A673 (cell line): ENCODE results near the gene GPBP1L1. TPM values are rescaled to one million over a fixed set of nuclear protein-coding genes. Genes with fewer than 3 reads are reported as not detected.

Experiments
- BruUV-seq: library from RNA; stranded (reverse); fragments of 400-500 nt; replicated peaks from 2 replicates; lab custom pipeline; 2021; lab: Mats Ljungman, UMichigan
- CTCF ChIA-PET: fragments of 300-600 bp; sonication (Branson Sonifier 250); formaldehyde crosslinking; loops from one replicate; lab custom pipeline; 2022; ENCODE audit warnings: antibody characterized with exemption; lab: Charles Lee
- POLR2A ChIA-PET: fragments of 300-600 bp; sonication (Branson Sonifier 250); formaldehyde crosslinking; loops from one replicate; lab custom pipeline; 2022; ENCODE audit warnings: antibody characterized with exemption; ENCODE audit not compliant: low non-redundant PET; lab: Charles Lee
- DNase-seq: peaks from one replicate; pipeline ENCODE4 v3.0.0-alpha.2; 2015; ENCODE audit warnings: low spot score
- H3K27ac ChIP-seq: fragments of 200-600 bp; sonication (generic); 2 replicates; pipeline ENCODE4 v1.5.1; 2016; ENCODE audit warnings: mixed run types, low read depth, mild to moderate bottlenecking, mixed read lengths, antibody characterized with exemption, low read length; ENCODE audit not compliant: poor library complexity, severe bottlenecking
- H3K27me3 ChIP-seq: fragments of 200-600 bp; sonication (generic); replicated peaks from 2 replicates; pipeline ENCODE4 v1.6.1; 2017; ENCODE audit warnings: mixed run types, low read depth, mild to moderate bottlenecking, mixed read lengths, antibody characterized with exemption, low read length; ENCODE audit not compliant: insufficient read depth, poor library complexity
- H3K36me3 ChIP-seq: fragments of 200-600 bp; sonication (generic); 2 replicates; pipeline ENCODE4 v1.6.1; 2016; ENCODE audit warnings: mixed run types, mild to moderate bottlenecking, mixed read lengths, antibody characterized with exemption, low read length; ENCODE audit not compliant: insufficient read depth, poor library complexity, severe bottlenecking
- H3K4me1 ChIP-seq: fragments of 200-600 bp; sonication (generic); 2 replicates; pipeline ENCODE4 v1.6.1; 2017; ENCODE audit warnings: mixed run types, mild to moderate bottlenecking, mixed read lengths, antibody characterized with exemption, low read length; ENCODE audit not compliant: insufficient read depth, poor library complexity, severe bottlenecking
- H3K4me3 ChIP-seq: fragments of 200-600 bp; sonication (generic); 2 replicates; pipeline ENCODE4 v1.5.1; 2016; ENCODE audit warnings: low read depth, mixed run types, mild to moderate bottlenecking, mixed read lengths, low read length; ENCODE audit not compliant: poor library complexity, severe bottlenecking
- H3K9me3 ChIP-seq: fragments of 200-600 bp; sonication (generic); 2 replicates; pipeline ENCODE4 v1.6.1; 2016; ENCODE audit warnings: mixed run types, low read depth, mild to moderate bottlenecking, mixed read lengths, antibody characterized with exemption, low read length; ENCODE audit not compliant: poor library complexity, severe bottlenecking
- EZH2 ChIP-seq: fragments of 200-600 bp; sonication (generic); IDR thresholded peaks from 2 replicates; pipeline ENCODE4 v1.6.1; 2017; ENCODE audit warnings: borderline replicate concordance, low read depth, mild to moderate bottlenecking, mixed read lengths, antibody characterized with exemption, low read length; ENCODE audit not compliant: poor library complexity, severe bottlenecking
- intact Hi-C: fragments of 100-400 bp; cut with micrococcal nuclease; formaldehyde crosslinking; loops from one replicate; pipeline ENCODE4 v1.10.0; 2022; ENCODE audit not compliant: unreplicated experiment
- total RNA-seq: library from RNA; stranded (reverse); gene quantifications from 2 replicates; pipeline ENCODE4 v1.2.3, GENCODE V29; 2021
- TF ChIP-seq, protein P1 (sequence below): fragments of 300-800, 200-600 bp; sonication (generic); conservative IDR thresholded peaks from 2 replicates; pipeline ENCODE4 v1.5.1; 2017; ENCODE audit warnings: low read depth, mild to moderate bottlenecking, antibody characterized with exemption, low read length, moderate library complexity, mixed read lengths

GPBP1L1 gene
- total RNA-seq, 1 experiment from 2014 or later: 99.0 TPM

- H3K4me1 ChIP-seq: peaks cover 11% of the 10 kb centered on the region
- POLR2A ChIA-PET: interaction anchor here (0.6 to 0.9 kb wide), 2 partner anchors 60 to 62 kb away, joined by 3 to 5 read pairs; partner anchors contain the start of gene PRDX1
- peak; percentile 90 for DNase-seq
- peak within 1 kb of the TSS; percentile 93 for H3K4me3 ChIP-seq
- TF ChIP-seq EZH2: no peak
- TF ChIP-seq, protein P1, sequence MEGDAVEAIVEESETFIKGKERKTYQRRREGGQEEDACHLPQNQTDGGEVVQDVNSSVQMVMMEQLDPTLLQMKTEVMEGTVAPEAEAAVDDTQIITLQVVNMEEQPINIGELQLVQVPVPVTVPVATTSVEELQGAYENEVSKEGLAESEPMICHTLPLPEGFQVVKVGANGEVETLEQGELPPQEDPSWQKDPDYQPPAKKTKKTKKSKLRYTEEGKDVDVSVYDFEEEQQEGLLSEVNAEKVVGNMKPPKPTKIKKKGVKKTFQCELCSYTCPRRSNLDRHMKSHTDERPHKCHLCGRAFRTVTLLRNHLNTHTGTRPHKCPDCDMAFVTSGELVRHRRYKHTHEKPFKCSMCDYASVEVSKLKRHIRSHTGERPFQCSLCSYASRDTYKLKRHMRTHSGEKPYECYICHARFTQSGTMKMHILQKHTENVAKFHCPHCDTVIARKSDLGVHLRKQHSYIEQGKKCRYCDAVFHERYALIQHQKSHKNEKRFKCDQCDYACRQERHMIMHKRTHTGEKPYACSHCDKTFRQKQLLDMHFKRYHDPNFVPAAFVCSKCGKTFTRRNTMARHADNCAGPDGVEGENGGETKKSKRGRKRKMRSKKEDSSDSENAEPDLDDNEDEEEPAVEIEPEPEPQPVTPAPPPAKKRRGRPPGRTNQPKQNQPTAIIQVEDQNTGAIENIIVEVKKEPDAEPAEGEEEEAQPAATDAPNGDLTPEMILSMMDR: no peak
- CTCF ChIA-PET: interaction anchor here (0.5 to 1.3 kb wide), 2 partner anchors 14 to 280 kb away, joined by 3 to 10 read pairs; no protein-coding TSS in a partner anchor
- H3K27me3 ChIP-seq: no peaks in the 10 kb centered on the region
- intact Hi-C loops: no loop called here
- H3K36me3 ChIP-seq: peaks cover 8% of the 10 kb centered on the region
- BruUV-seq: no TSS peak
- H3K9me3 ChIP-seq: no peaks in the 10 kb centered on the region
- peak within 1 kb of the TSS; percentile 99 for H3K27ac ChIP-seq
These were observed 102.5 kb downstream of the GPBP1L1 start, which contains the start of gene NASP for GRCh38 chr1:45583666-45584350. Gene NASP, plus strand, starts transcription at chr1:45584041. Its CDS starts 106 bp downstream, at chr1:45584147.

GRCh38 chr1:45583264-45583665 is 103.1 kb downstream of the GPBP1L1 start:
- intact Hi-C loops: no loop called here
- Histone ChIP-seq H3K27ac (peak overlapping the region; percentile 99), H3K36me3 (peaks cover 8% of the 10 kb centered on the region), H3K9me3 (no peaks in the 10 kb centered on the region), H3K4me1 (peaks cover 11% of the 10 kb centered on the region), H3K27me3 (no peaks in the 10 kb centered on the region), H3K4me3 (peak overlapping the region; percentile 93)
- TF ChIP-seq, protein P1: no peak
- no peak for TF ChIP-seq EZH2
- peak; percentile 98 for DNase-seq
- TSS peak; percentile 73 for BruUV-seq
- ChIA-PET CTCF (interaction anchor here (0.5 to 1.3 kb wide), 2 partner anchors 14 to 280 kb away, joined by 3 to 10 read pairs; no protein-coding TSS in a partner anchor), POLR2A (interaction anchor here (0.8 to 0.9 kb wide), 2 partner anchors 41 to 61 kb away, joined by 3 to 5 read pairs; partner anchors contain the start of gene PRDX1)

Other genes with a start within 250 kb of the GPBP1L1 start
- gene TESK2, start 195.4 kb downstream of the GPBP1L1 start, total RNA-seq: 0.75 and 2.7 TPM in 2 replicates
- 2.3 and 2.5 TPM in 2 replicates for gene CCDC163, start 186.5 kb downstream of the GPBP1L1 start, total RNA-seq
- 14.4 and 16.2 TPM in 2 replicates for gene MMACHC, start 186.2 kb downstream of the GPBP1L1 start, total RNA-seq
- gene PRDX1, start 164.6 kb downstream of the GPBP1L1 start, total RNA-seq: 947 and 1,108 TPM in 2 replicates
- gene AKR1A1, start 135.7 kb downstream of the GPBP1L1 start, total RNA-seq: 183 and 189 TPM in 2 replicates
- 392 and 403 TPM in 2 replicates for gene NASP, start 102.5 kb downstream of the GPBP1L1 start, total RNA-seq
- 2.0 and 3.2 TPM in 2 replicates for gene CCDC17, start 62.5 kb downstream of the GPBP1L1 start, total RNA-seq
- 32.3 and 38.3 TPM in 2 replicates for gene TMEM69, start 1.6 kb upstream of the GPBP1L1 start, total RNA-seq
- 15.7 and 18.4 TPM in 2 replicates for gene IPP, start 64.1 kb upstream of the GPBP1L1 start, total RNA-seq
- 38.4 and 40.2 TPM in 2 replicates for gene MAST2, start 117.1 kb upstream of the GPBP1L1 start, total RNA-seq